Vagina (tissue), 2 donors: Measurements from ENCODE around the gene KIF21A.

ENCODE experiments used
- POLR2A ChIP-seq, 2 donors: fragments of 450-650 bp; IDR thresholded peaks; one replicate each; pipeline ENCODE4 v1.6.1; 2017; ENCODE audit warnings: antibody characterized with exemption in 2 of 2, mild to moderate bottlenecking in 2 of 2, moderate library complexity in 2 of 2
- POLR2AphosphoS5 ChIP-seq, 2 donors: sonication (generic); formaldehyde crosslinking; IDR thresholded peaks; one replicate each; pipeline ENCODE4 v1.9.0; 2017; ENCODE audit warnings: antibody characterized with exemption in 2 of 2, mild to moderate bottlenecking in 2 of 2, low read depth in 1 of 2; ENCODE audit not compliant: insufficient read depth in 1 of 2
- TF ChIP-seq, protein P1 (sequence below), 3 experiments: fragments of 450-650 bp in 2 of 3; fragments of 200-600 bp in 1 of 3; sonication (generic) in 1 of 3; IDR thresholded peaks; one replicate each; pipeline ENCODE4 v1.5.1; 2017 to 2019; ENCODE audit warnings: antibody characterized with exemption in 3 of 3, mild to moderate bottlenecking in 2 of 3, moderate library complexity in 2 of 3

DNA sequence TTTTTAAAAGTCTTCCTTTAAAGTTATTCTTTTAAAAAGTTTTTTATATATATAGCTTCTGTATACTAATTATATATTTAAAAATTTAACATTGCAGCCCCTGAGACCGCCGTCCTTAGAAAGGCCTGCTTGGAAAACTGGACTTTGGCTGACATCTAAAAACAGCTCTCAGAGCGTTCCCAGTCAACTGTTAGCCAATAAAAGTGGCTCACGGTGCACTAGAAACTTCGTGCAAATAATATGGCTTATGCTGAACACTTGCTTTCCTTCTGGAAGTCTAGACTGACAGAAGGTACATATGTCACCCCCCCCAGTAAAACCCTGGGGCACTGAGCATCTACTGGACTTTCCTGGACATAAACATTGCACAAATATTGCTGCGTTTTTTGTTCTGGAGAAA, 115.0 kb downstream of the KIF21A start:
- TF ChIP-seq POLR2A (IDR thresholded peaks at IDR 0.05) (no peak), POLR2AphosphoS5 (IDR thresholded peaks at IDR 0.05; ENCODE audit: insufficient read depth in 1 of 2, low read depth in 1 of 2) (no peak)
- TF ChIP-seq, protein P1, sequence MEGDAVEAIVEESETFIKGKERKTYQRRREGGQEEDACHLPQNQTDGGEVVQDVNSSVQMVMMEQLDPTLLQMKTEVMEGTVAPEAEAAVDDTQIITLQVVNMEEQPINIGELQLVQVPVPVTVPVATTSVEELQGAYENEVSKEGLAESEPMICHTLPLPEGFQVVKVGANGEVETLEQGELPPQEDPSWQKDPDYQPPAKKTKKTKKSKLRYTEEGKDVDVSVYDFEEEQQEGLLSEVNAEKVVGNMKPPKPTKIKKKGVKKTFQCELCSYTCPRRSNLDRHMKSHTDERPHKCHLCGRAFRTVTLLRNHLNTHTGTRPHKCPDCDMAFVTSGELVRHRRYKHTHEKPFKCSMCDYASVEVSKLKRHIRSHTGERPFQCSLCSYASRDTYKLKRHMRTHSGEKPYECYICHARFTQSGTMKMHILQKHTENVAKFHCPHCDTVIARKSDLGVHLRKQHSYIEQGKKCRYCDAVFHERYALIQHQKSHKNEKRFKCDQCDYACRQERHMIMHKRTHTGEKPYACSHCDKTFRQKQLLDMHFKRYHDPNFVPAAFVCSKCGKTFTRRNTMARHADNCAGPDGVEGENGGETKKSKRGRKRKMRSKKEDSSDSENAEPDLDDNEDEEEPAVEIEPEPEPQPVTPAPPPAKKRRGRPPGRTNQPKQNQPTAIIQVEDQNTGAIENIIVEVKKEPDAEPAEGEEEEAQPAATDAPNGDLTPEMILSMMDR (IDR thresholded peaks at IDR 0.05), result no peak
